Measurements from ENCODE around the gene B4GALNT2.

- TF ChIP-seq CTCF (IDR thresholded peaks at IDR 0.05; ENCODE audit: low read depth, low read length, poor library complexity, severe bottlenecking) (no peak), EZH2phosphoT487 (IDR thresholded peaks at IDR 0.05; ENCODE audit: borderline replicate concordance, low read length) (no peak)
These were observed 23.7 kb downstream of the B4GALNT2 start for GRCh38 chr17:49156256-49156655.
